ENCODE data around the gene PEAR1. TPM values are rescaled to one million over a fixed set of nuclear protein-coding genes. Genes with fewer than 3 reads are reported as not detected.

PEAR1 gene
- polyA plus RNA-seq, 1 experiment: 14.9 TPM

GRCh38 chr1:156900896-156901589 lies 7.5 kb downstream of the PEAR1 start:
- H3K27me3 ChIP-seq (ENCODE audit: control insufficient read depth, insufficient read depth, low read length): no peaks in the 10 kb centered on the region
- CTCF ChIA-PET: interaction anchor here (0.8 to 2.5 kb wide), 5 partner anchors 9 to 27 kb away, joined by 4 to 6 read pairs (median 4); no protein-coding TSS in a partner anchor

GRCh38 chr1:156901590-156901900 lies 8.0 kb downstream of the PEAR1 start:
- Histone ChIP-seq H3K27me3 (ENCODE audit: control insufficient read depth, insufficient read depth, low read length) (no peaks in the 10 kb centered on the region), H3K27ac (ENCODE audit: low read depth, low read length) (no peak overlapping the region), H3K4me3 (ENCODE audit: low read depth, low read length) (no peak overlapping the region), H3K9me3 (ENCODE audit: control insufficient read depth, insufficient read depth, low read length) (peaks cover 8% of the 10 kb centered on the region)
- TF ChIP-seq CTCF (IDR thresholded peaks at IDR 0.05; ENCODE audit: low read depth, low read length): no peak
- ChIA-PET CTCF (interaction anchor here (0.8 to 2.5 kb wide), 5 partner anchors 9 to 26 kb away, joined by 4 to 6 read pairs (median 4); no protein-coding TSS in a partner anchor), POLR2A (interaction anchor here (0.5 kb wide), 2 partner anchors 12 to 28 kb away, joined by 3 read pairs; no protein-coding TSS in a partner anchor)
- no peak for DNase-seq (ENCODE audit: low read depth, low spot score)

More at GRCh38 chr1:156900896-156901589, 7.5 kb downstream of the PEAR1 start:
- peaks cover 3% of the 10 kb centered on the region for H3K9me3 ChIP-seq (ENCODE audit: control insufficient read depth, insufficient read depth, low read length)
- POLR2A ChIA-PET: interaction anchor here (0.5 kb wide), 1 partner anchor 13 kb away, joined by 3 read pairs; no protein-coding TSS in a partner anchor
- TF ChIP-seq CTCF (IDR thresholded peaks at IDR 0.05; ENCODE audit: low read depth, low read length): no peak
- no peak overlapping the region for H3K27ac ChIP-seq (ENCODE audit: low read depth, low read length)
- DNase-seq (ENCODE audit: low read depth, low spot score): no peak
- H3K4me3 ChIP-seq (ENCODE audit: low read depth, low read length): no peak overlapping the region

GRCh38 chr1:156901966-156902915 lies 8.7 kb downstream of the PEAR1 start:
- H3K27ac ChIP-seq (ENCODE audit: low read depth, low read length): no peak overlapping the region
- no peak for TF ChIP-seq CTCF (IDR thresholded peaks at IDR 0.05; ENCODE audit: low read depth, low read length)
- ChIA-PET CTCF (interaction anchor here (0.8 to 2.5 kb wide), 4 partner anchors 9 to 26 kb away, joined by 4 to 6 read pairs (median 5); no protein-coding TSS in a partner anchor), POLR2A (interaction anchor here (0.5 kb wide), 2 partner anchors 12 to 27 kb away, joined by 3 read pairs; no protein-coding TSS in a partner anchor)
- no peak for DNase-seq (ENCODE audit: low read depth, low spot score)
- H3K27me3 ChIP-seq (ENCODE audit: control insufficient read depth, insufficient read depth, low read length): no peaks in the 10 kb centered on the region
- H3K9me3 ChIP-seq (ENCODE audit: control insufficient read depth, insufficient read depth, low read length): peaks cover 9% of the 10 kb centered on the region
- no peak overlapping the region for H3K4me3 ChIP-seq (ENCODE audit: low read depth, low read length)

- ChIA-PET CTCF (interaction anchor here (2.5 kb wide), 1 partner anchor 17 kb away, joined by 6 read pairs; no protein-coding TSS in a partner anchor), POLR2A (no interaction called here)
- Histone ChIP-seq H3K4me3 (ENCODE audit: low read depth, low read length) (no peak overlapping the region), H3K9me3 (ENCODE audit: control insufficient read depth, insufficient read depth, low read length) (peaks cover 9% of the 10 kb centered on the region), H3K27ac (ENCODE audit: low read depth, low read length) (no peak overlapping the region), H3K27me3 (ENCODE audit: control insufficient read depth, insufficient read depth, low read length) (no peaks in the 10 kb centered on the region)
- DNase-seq (ENCODE audit: low read depth, low spot score): no peak
- no peak for TF ChIP-seq CTCF (IDR thresholded peaks at IDR 0.05; ENCODE audit: low read depth, low read length)
Measured at GRCh38 chr1:156903328-156904091, 10.0 kb downstream of the PEAR1 start.

Measured in AG04450 (cell line).